Measurements from ENCODE around the gene CGA.

The CGA gene

GRCh38 chr6:87089135-87089534 is 5.8 kb downstream of the CGA start:
- DNase-seq (ENCODE audit: low read depth in 2 of 2) = no peak

DNA sequence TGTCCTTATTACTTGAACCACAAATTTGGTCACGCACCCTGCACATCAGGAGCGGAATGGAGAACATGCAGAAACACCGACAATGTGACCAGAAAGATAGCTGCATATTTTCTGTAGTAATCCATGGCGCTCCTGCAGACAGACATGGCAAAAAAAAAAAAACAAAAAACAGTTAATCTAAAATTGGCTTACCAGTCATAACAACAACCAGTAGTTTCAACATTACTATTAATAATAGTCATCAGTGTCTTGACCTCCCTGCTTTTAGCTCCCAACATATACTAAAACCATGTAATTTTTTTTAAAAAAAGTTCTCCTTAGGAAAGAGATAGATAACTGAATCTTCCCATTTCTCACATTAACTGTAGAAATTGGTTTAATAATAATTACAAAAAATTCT is 6.8 kb downstream of the CGA start:
- no peak for DNase-seq (ENCODE audit: low read depth in 2 of 2)

GRCh38 chr6:87082160-87082721 is 12.7 kb downstream of the CGA start:
- DNase-seq (ENCODE audit: low read depth in 2 of 2) = no peak

DNA sequence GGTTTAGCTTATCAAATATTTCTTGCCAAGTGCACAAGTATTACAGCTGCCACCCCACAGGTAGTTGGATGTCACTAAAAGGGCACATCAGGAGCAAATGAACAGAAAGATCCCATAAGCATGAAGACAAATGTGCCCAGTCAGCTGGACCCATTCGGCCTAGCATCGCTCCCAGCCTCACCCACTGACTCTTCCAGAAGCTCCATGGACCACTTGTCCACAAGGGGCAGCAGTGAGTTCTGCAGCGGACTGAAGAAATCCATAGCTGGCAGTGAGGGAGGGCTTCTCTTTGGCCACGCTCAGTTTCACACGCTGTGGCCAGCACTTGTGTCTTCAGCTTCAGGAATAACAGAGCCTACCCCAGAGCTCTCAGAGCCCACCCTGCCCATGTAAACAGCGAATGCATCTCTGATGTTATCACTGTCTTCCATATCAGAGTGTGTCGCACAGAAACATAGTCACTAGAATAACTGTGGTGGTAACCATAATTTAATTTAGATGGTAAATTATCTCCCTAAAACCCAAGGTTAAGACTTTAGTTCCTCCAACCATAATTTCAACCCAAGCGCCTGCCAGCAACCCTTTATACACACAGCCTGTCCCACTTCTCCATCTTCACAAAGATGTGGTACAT is 15.8 kb downstream of the CGA start:
- peak; percentile 2 to 35 for DNase-seq (ENCODE audit: low read depth in 2 of 2)

GRCh38 chr6:87075168-87075567 is 19.7 kb downstream of the CGA start:
- DNase-seq (ENCODE audit: low read depth in 2 of 2) = no peak

GRCh38 chr6:87074101-87074621 is 20.7 kb downstream of the CGA start:
- DNase-seq (ENCODE audit: low read depth in 2 of 2) = no peak

DNA sequence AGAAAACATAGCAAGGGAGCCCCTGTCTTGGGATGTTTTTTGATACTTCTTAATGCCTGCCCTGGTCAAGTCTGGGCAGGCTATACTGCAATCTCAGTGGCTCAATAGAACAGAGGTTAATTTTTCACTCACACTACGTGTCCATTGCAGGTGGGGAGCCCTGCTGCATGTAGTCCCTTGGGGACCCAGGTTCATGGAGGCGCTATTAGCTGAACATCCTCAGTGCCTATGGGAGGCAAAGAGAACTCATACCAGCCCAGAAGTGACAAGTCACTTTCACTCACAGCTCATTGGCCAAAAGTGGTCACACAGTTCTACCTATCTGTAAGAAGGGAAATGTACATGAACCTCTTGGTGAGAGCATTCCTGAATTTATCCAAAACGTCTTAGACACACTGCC is 23.2 kb downstream of the CGA start:
- no peak for DNase-seq (ENCODE audit: low read depth in 2 of 2)

GRCh38 chr6:87070741-87071140 is 24.2 kb downstream of the CGA start:
- DNase-seq (ENCODE audit: low read depth in 2 of 2) = no peak

DNA sequence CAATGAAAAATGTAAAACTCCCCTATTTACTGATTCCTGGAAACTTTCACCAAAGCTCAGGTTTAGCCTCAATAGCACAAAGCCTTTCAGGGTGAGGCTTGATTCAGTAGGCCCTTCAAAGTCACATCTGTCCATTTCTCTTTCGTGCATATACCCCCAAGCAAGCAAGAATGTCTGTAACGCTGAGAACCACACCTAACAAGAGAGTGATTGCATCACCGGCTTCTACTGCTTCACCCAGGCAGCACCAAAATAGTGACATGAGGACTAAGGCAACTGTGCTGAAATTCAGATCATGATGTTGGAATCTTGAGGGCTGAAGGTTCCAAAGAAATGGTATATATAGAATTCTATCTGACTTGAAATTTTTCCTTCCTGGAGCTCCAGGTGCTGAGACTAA is 26.1 kb downstream of the CGA start:
- DNase-seq (ENCODE audit: low read depth in 2 of 2) = no peak

DNA sequence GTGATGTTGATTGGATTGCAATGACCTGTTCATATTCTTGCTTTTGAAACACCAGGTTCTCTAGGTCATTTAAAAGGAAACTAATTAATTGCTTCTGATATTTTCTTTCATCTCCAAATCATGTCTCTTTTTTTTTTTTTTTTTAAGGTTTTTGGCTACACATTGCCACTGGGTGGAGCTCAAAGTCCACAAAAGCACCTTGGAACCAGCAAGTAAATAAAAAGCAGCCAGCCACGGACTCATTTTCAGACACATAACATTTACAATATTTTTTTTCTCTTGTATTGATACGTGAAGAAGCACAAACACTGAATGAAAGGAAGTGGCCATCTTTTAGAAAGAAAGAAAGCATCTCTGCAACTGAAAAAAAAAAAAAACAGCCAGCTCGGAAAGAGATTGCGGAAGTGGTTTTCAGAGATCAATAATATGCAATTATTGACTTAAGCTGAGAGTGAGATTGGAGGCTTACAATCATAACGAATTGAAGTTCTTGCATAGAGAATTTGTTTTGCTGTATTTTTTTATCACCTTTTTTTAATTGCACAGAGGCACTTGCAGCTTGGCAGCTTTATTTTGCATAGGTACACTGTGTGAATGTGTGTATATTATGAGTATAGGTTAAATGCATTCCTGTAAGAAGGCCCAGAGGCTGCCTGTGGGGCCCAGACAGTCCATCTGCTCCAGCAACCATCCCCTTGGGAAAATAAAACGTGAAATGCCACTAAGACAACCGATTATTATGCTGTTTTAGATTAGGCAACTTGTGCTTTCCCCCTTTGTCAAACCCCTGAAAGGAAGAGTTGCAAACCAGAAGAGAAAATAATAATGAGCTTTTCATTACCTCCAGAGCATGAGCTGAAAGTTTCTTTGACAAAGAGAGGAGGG is 28.2 kb downstream of the CGA start:
- DNase-seq (ENCODE audit: low read depth in 2 of 2) = no peak

DNA sequence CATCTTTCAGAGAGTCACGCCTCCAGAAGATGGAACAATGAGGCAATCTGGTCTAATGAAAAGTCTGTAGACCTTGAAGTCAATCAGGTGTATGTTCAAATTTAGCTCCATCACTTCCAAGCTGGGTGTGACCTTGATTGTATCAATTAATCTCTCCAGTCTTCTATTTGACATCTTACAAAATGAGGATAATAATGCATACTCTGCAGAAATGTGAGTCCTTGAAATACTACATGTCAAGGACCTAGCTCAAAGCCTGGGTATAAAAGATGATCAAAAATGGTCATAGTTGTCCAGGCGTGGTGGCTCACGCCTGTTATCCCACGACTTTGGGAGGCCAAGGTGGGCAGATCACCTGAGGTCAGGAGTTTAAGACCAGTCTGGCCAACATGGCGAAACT is 29.8 kb downstream of the CGA start:
- no peak for DNase-seq (ENCODE audit: low read depth in 2 of 2)

DNA sequence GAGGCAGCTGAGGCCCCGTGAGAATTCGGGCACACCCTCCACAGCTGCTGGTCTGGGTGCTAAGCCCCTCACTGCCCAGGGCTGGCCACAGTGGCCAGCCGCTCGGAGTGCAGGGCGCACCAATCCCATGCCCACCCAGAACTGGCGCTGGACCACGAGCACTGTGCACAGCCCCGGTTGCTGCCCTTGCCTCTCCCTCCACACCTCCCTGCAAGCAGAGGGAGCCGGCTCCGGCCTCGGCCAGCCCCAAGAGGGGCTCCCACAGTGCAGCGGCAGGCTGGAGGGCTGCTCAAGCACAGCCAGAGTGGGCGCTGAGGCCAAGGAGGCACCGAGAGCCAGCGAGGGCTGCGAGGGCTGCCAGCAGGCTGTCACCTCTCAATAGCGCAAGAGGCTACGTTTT is 35.0 kb downstream of the CGA start:
- DNase-seq (ENCODE audit: low read depth in 2 of 2) = no peak

DNA sequence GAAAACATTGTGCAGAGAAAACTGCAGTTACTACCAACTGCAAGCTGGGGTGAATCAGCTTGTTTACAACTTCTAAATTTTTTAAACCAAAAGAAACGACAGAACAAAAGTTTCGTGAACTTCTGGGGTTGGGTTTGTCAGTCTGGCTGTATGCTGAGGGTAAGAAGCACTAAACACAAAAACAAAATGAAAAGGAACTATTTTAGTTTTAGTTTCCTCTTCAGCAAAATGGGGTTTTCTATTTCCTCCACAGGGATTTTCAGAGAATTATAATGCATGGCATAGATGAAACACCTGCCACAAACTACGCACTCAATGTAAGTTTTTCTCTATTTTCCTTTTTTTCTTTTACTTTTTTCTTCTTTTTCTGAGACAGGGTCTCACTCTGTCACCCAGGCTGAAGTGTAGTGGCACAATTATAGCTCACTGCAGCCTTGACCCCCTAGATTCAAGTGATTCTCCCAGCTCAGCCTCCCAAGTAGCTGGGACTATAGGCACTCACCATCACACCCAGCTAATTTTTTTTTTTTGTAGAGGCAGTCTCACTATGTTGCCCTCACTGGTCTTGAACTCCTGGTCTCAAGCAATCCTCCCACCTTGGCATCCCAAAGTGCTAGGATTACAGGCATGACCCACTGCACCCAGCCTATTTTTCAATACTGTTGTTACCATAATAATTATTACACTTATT is 40.6 kb downstream of the CGA start:
- DNase-seq (ENCODE audit: low read depth in 2 of 2) = no peak

GRCh38 chr6:87053312-87053711 is 41.6 kb downstream of the CGA start:
- no peak for DNase-seq (ENCODE audit: low read depth in 2 of 2)

DNA sequence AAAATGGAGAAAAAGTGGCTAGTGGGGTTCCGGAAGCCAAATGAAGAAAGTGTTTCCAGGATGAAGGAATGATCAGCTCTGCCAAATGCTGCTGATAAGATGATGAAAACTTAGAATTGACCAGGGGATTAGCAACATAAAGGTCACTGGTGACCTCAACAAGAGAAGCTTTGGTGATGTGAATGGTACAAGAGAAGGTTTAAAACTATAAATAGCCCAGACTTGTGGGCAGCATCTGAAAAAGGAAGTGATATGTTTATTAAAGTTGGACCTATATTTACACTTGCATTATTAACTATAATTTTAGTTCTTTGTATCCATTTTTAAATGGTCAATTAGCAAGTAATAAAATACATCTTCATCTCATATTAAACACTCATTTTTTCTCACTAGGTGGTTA is 45.1 kb downstream of the CGA start:
- no peak for DNase-seq (ENCODE audit: low read depth in 2 of 2)

DNA sequence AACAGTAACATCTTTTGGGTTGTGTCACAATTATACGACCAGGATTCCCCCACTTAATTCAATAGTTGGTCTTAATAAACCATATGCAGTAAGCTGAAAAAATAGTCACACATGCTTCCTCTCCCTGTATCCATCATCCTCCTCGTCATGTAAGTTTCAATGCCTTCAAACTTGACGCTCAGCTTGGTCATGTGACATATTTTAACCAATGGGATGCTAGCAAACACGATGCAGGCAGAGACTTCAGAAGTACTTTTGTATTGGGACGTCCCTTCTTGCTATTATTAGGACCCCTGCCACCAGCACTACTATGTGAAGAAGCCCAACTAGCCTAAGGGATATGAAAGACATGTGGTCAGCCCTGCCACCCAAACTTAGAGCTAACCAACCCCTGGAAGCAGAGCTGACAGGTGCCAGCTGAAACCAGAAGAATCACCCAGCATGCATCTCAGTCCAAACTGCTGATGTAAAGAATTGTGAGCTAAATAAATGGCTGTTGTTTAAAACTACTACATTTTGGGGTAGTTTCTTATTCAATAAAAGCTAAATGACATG is 49.3 kb downstream of the CGA start:
- no peak for DNase-seq (ENCODE audit: low read depth in 2 of 2)

DNA sequence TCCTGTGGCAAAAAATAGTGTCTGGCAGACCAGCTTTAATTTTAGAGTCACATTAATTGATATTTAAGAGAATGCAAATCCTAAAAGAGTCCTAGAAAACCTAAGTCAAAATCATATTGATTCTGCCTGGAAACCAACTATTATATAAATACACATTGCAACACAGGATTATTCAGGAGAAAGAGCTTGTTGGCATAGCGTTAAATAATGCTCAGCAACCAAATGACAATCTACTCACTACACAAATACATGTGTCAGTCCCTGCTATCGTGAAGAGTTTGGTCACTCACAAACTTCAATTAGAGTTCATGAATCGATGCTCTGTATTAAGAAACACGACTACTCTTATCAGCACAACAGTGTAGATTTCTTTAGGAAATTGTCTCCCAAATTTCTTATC is 54.2 kb downstream of the CGA start:
- no peak for DNase-seq (ENCODE audit: low read depth in 2 of 2)
